HG03064 (cell line): ENCODE measurements around the gene HECW1.
"Not testable (repeated sequence)": the region's sequence is repeated elsewhere in the genome, so short reads cannot be mapped to it uniquely, and the experiment has no call there.

ENCODE experiments used
- ATAC-seq: cut with Tn5 transposase; IDR thresholded peaks from one replicate; pipeline ENCODE4 v1.9.1; 2021; ENCODE audit warnings: low read depth; ENCODE audit not compliant: unreplicated experiment

The HECW1 gene

GRCh38 chr7:43485580-43485979 is 373.1 kb downstream of the HECW1 start:
- ATAC-seq, result no peak

- ATAC-seq, result not testable (repeated sequence)
These were observed 373.6 kb downstream of the HECW1 start for GRCh38 chr7:43486008-43486407.

GRCh38 chr7:43486634-43487033 is 374.2 kb downstream of the HECW1 start:
- no peak for ATAC-seq

GRCh38 chr7:43487731-43488073 is 375.3 kb downstream of the HECW1 start:
- no peak for ATAC-seq

GRCh38 chr7:43489257-43489656 is 376.8 kb downstream of the HECW1 start:
- no peak for ATAC-seq

- no peak for ATAC-seq
These were observed 377.6 kb downstream of the HECW1 start for GRCh38 chr7:43490016-43490415.

DNA sequence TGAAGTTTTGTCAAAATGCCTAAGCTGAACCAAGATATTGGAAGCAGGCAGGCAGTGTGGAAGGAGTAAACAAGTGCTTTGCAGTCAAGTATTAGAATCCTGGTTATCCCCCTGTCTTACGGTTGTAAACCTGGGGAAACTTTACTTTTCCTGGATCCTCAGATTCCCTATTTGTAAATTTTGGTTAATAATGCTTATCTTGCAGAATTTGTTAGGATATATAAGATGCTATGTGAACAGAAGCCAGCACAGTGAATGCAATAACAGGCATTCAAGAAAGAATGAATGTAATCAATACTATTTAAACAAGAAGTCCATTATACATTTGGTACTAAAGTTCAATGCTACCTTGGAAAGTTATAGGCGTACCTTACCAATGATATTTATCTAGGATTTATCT is 378.7 kb downstream of the HECW1 start:
- ATAC-seq, result no peak

GRCh38 chr7:43491984-43492383 is 379.5 kb downstream of the HECW1 start:
- no peak for ATAC-seq

DNA sequence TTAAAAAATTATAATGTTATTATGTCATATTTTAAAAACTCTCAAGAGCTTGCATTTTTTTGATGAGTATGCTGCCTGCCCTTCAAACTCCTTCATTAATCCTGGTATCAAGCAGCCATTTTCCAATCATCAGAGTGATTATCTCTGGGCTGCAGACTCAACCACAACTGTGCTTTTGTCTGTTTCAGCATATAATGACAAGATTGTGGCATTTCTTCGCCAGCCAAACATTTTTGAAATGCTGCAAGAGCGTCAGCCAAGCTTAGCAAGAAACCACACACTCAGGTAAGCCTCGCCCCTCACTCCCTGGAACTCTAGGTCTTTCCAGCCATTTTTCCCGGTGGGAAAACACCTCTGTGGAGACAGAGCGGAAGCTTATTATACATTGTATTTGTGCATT is 380.4 kb downstream of the HECW1 start:
- no peak for ATAC-seq

GRCh38 chr7:43495572-43495971 is 383.1 kb downstream of the HECW1 start:
- no peak for ATAC-seq

DNA sequence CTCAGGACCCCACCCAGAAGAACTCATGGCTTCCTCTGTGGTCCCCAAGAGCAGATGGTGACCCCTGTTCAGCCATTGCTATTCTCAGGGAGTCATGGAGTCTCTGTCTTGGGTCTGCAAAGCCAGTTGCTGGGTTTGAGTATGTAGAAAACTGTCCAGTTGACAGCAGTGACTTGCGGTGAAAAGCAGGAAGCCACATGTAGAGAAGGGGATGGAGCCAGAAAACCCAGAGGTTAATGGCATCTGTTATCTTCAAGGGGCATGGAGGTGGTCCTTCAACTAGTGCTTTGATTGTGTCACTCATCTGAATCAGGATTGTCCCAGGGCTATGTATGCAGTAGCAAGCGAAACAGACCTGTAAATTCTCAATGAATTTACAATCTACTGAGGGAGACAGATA is 384.1 kb downstream of the HECW1 start:
- no peak for ATAC-seq

- no peak for ATAC-seq
These were observed 389.4 kb downstream of the HECW1 start for GRCh38 chr7:43501870-43502269.

DNA sequence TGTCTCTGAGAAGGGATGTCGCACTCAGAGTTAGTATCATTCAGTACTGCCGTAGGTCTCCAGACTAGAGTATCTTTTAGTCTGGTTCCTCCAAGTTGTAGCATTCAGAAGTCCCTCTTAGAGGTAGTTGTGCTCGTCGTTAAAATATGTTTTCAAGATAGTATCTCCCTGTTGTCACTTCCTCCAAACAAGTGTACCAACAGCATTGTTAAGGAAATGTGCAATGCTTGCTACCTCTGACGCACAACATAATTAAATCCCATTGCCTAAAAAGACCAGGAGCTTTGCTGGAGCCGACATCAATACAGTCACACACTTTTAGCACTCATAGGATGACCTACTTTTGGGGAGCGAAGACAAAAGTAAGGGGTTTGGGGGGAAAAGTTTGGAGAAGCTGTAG is 390.5 kb downstream of the HECW1 start:
- ATAC-seq, result no peak

DNA sequence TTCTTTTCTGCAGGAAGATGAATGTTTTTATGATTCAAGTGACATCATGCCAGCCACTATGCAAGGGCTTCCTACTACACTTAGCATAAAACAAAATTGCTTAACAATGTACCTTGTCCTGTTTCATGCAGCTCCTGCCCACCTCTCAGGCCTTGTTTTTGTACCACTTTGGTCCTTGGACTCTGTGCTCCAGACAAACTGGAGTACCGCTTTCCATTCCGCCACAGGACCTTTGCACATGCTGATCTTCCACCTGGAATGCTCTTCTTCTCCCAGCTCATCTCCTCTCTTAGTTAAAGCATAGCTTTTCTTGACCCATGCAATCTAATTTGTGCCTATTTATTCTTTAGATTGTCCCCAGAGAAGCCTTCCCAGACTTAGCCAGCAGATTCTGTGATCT is 393.0 kb downstream of the HECW1 start:
- no peak for ATAC-seq

DNA sequence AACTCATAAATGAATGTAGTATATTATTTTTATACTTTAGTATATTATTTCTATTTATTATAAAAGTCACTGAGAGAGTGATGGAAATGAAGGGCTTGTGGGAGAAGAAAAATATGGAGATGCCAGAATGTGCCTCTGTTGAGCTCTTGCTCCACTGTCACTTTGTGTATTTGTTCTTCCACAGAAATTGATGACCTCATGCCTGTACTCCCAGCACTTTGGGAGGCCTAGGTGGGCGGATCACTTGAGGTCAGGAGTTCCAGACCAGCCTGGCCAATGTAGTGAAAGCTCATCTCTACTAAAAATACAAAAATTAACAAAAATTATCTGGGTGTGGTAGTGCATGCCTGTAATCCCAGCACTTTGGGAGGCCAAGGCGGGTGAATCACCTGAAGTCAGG is 394.0 kb downstream of the HECW1 start:
- no peak for ATAC-seq

GRCh38 chr7:43508461-43508860 is 396.0 kb downstream of the HECW1 start:
- no peak for ATAC-seq

- no peak for ATAC-seq
These were observed 397.5 kb downstream of the HECW1 start for GRCh38 chr7:43509906-43510305.

DNA sequence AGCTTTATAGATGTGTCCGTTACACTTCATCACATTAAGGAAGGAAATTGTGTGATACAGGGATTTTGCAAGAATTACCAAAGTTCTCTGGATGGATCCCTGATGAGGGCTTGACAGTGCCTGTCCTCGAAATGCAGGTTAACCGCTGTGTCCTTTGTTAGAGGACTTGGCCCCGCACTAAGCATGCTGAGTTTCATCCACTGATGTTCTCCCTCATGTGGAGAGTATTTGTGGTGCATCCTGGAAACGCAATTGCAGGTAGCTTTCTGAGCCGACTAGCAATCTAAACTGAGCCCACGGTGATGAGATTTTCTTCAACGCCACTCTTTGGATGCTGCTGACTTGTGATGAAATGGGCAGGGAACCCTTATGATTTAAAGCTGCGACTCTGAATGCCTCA is 398.6 kb downstream of the HECW1 start:
- ATAC-seq, result no peak

DNA sequence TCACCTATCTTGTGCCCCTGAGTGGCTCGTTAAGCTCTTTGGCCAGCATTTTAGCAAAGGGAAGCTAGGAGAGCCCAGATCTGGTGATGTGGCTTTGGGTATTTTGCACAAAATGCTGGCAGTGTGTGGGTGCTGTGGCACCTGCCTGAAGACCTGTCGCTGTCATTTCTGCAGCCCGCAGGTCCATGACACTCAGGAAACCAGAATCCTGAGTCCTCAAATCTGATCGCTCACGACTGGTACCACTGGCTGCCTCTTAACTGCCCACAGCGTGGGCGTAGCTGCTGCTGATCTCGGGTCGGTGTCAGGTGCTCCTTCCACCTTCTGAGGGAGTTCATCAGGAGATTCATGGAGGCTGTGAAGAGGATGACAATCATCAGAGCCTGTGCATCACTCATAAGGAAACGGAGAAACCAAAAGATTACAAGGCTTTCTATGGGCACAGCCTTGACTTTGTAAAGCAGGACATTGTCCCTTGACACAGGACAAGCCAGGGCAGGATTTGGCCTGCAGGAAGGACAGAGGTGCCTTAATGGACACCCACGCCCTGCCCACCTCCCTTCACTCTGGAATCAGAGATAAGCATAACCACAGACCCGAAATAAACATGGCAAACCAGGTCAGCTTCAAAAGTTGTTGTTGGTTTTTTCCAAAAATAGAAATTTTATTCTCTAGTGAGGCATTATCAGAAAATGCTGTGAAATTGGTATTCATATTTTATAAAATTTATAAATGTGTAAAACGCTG is 399.5 kb downstream of the HECW1 start:
- no peak for ATAC-seq

DNA sequence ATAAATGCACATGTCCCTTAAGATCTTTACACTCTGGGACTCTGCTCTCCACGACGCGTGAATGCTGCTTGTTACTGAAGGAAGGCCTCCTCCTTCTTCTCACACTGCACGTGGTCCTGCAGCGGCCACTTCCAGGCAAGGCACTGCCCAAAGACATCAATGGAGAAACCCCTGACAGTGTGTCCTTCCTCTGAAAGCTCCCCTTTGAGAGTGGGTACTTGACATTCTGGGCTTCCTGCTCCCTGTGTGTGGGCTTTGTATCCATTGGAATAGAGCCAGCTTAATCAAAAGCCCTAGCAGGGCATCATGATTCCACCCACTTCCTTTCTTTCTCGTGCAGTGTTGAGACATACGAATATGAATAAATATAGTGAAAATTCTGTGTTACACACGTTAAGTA is 400.8 kb downstream of the HECW1 start:
- no peak for ATAC-seq

DNA sequence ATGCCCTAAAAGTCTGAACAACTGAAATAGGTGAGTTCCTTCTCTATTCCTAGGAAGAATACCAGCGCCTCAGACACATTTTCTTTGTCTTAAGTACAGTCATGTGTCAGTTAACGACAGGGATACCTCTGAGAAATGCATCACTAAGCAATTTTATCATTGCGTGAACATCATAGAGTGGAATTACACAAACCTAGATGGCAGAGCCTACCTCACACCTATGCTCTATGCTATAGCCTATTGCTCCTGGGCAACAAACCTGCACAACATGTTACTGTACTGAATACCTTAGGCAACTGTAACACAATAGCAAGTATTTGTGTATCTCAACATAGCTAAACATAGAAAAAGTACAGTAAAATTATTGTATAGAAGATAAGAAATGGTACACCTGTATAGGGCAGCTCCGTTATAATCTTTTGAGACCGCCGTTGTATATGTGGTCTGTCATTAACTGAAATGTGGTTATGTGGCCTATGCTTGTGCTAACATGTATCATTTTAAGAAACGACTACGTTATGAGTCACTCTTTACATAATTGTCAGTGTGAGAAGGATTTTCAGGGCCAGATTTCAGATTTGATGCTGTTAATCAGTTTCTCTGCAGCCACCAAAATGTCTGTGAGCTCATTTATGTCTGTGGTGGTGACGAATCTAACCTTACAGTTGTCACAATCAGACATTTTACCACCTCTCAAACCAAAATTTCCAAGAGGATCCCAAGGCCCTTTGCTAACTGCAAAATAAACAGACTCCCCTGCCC is 404.3 kb downstream of the HECW1 start:
- ATAC-seq, result peak; percentile 71

GRCh38 chr7:43517464-43517863 is 405.0 kb downstream of the HECW1 start:
- no peak for ATAC-seq
